Chondrocyte (in vitro differentiated cells): ENCODE results near the gene STK4. TPM values are rescaled to one million over a fixed set of nuclear protein-coding genes. Genes with fewer than 3 reads are reported as not detected.
A peak's percentile ranks its signal among the peaks of the same experiment; 100 is the strongest.

Source experiments
- DNase-seq: peaks from one replicate; pipeline ENCODE4 v3.0.0; 2021; ENCODE audit warnings: mixed read lengths, low spot score
- H3K27ac Mint-ChIP-seq: one replicate; pipeline ENCODE4 v1.8.0; 2021; ENCODE audit warnings: mild to moderate bottlenecking, moderate library complexity, mixed read lengths; ENCODE audit not compliant: unreplicated experiment
- H3K27me3 Mint-ChIP-seq: 2 replicates; pipeline ENCODE4 v1.8.0; 2021; ENCODE audit warnings: low read depth, mixed read lengths
- H3K36me3 Mint-ChIP-seq: 2 replicates; pipeline ENCODE4 v1.8.0; 2021; ENCODE audit warnings: low read depth, mixed read lengths
- H3K4me1 Mint-ChIP-seq: 2 replicates; pipeline ENCODE4 v1.8.0; 2021; ENCODE audit warnings: low read depth, mild to moderate bottlenecking, mixed read lengths
- H3K4me3 Mint-ChIP-seq: one replicate; pipeline ENCODE4 v1.8.0; 2021; ENCODE audit warnings: mild to moderate bottlenecking, moderate library complexity, mixed read lengths; ENCODE audit not compliant: unreplicated experiment
- H3K9me3 Mint-ChIP-seq: 2 replicates; pipeline ENCODE4 v1.8.0; 2021; ENCODE audit warnings: low read depth, mixed read lengths
- total RNA-seq: library from RNA; stranded (reverse); gene quantifications from 3 replicates; pipeline ENCODE4 v1.2.1, GENCODE V29; 2021
- TF ChIP-seq, protein P1 (sequence below): fragments of 200-600 bp; sonication (generic); IDR thresholded peaks from 2 replicates; pipeline ENCODE4 v1.5.0; 2021; ENCODE audit warnings: antibody characterized with exemption, mild to moderate bottlenecking, moderate library complexity

STK4 gene
- total RNA-seq, 1 donor from 2014 or later = 23.4 TPM

DNA sequence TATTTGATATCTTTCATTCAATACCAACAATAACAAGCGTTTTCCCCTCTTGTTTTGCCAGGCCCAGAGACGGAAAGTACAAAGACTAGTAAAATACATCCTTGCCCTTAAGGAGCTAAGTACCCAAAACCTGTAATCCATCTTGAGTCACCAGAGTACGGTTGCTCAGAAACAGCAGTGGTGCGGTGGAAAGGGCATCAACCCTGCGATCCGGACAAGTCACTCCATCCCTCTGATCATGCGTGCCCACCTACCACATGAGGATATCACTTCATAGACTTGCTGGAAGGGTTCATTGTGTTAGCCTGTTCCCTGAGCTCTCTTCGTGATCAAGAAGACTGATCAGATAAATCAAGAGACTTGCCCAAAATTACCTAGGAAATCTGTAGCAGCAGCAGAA lies 8.0 kb upstream of the STK4 start:
- peaks cover 23% of the 10 kb centered on the region for H3K4me1 Mint-ChIP-seq
- TF ChIP-seq, protein P1, sequence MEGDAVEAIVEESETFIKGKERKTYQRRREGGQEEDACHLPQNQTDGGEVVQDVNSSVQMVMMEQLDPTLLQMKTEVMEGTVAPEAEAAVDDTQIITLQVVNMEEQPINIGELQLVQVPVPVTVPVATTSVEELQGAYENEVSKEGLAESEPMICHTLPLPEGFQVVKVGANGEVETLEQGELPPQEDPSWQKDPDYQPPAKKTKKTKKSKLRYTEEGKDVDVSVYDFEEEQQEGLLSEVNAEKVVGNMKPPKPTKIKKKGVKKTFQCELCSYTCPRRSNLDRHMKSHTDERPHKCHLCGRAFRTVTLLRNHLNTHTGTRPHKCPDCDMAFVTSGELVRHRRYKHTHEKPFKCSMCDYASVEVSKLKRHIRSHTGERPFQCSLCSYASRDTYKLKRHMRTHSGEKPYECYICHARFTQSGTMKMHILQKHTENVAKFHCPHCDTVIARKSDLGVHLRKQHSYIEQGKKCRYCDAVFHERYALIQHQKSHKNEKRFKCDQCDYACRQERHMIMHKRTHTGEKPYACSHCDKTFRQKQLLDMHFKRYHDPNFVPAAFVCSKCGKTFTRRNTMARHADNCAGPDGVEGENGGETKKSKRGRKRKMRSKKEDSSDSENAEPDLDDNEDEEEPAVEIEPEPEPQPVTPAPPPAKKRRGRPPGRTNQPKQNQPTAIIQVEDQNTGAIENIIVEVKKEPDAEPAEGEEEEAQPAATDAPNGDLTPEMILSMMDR = no peak
- peaks cover 28% of the 10 kb centered on the region for H3K36me3 Mint-ChIP-seq
- no peaks in the 10 kb centered on the region for H3K27me3 Mint-ChIP-seq
- no peaks in the 10 kb centered on the region for H3K9me3 Mint-ChIP-seq
- no peak overlapping the region for H3K4me3 Mint-ChIP-seq
- no peak for DNase-seq
- no peak overlapping the region for H3K27ac Mint-ChIP-seq

DNA sequence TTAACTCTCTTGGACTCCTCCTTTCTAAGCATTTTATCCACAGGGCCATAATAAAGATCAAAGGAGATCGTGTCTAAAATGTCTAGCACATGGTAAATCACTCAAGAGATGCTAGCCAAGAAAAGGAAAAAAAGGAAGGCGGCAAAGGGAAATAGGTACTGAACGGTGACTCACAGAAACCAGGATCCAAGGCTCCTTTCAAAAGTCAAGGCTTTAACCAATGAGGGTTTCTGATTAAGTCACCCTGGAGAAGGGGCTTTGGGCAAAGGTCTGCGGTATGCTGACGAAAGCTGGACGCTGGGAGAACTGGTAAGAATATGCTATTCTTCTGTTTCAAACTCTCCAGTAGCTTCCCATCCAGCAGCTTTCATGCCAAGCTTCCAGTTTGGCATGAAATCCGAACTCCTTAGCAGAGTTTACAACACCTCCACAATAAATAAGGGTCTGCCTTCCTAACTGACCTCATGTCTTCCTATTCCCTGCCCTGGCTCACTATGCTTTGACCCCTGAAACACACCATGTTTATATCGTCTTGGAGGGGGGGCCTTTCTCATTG lies 7.2 kb upstream of the STK4 start:
- Mint-ChIP-seq H3K27me3 (no peaks in the 10 kb centered on the region), H3K9me3 (no peaks in the 10 kb centered on the region), H3K4me3 (peak overlapping the region; percentile 88), H3K27ac (peak overlapping the region; percentile 85), H3K36me3 (peaks cover 19% of the 10 kb centered on the region), H3K4me1 (peaks cover 23% of the 10 kb centered on the region)
- no peak for DNase-seq
- TF ChIP-seq, protein P1 = no peak

GRCh38 chr20:44959638-44960102 lies 6.6 kb upstream of the STK4 start:
- TF ChIP-seq, protein P1 = peak; percentile 46
- Mint-ChIP-seq H3K4me1 (peaks cover 23% of the 10 kb centered on the region), H3K4me3 (peak overlapping the region; percentile 88), H3K27me3 (no peaks in the 10 kb centered on the region), H3K36me3 (peaks cover 17% of the 10 kb centered on the region), H3K9me3 (no peaks in the 10 kb centered on the region), H3K27ac (peak overlapping the region; percentile 85)
- no peak for DNase-seq

- H3K27me3 Mint-ChIP-seq = no peaks in the 10 kb centered on the region
- peak within 1 kb of the TSS; percentile 88 for H3K4me3 Mint-ChIP-seq
- H3K36me3 Mint-ChIP-seq = peaks cover 11% of the 10 kb centered on the region
- no peaks in the 10 kb centered on the region for H3K9me3 Mint-ChIP-seq
- H3K27ac Mint-ChIP-seq = peak within 1 kb of the TSS; percentile 90
- TF ChIP-seq, protein P1 = peak; percentile 23
- DNase-seq = peak; percentile 95
- H3K4me1 Mint-ChIP-seq = peaks cover 23% of the 10 kb centered on the region
Measured at GRCh38 chr20:44960103-44960852, 6.0 kb upstream of the STK4 start, which contains the start of gene TOMM34. Gene TOMM34 (minus strand): TSS chr20:44960397. CDS start chr20:44960333, 64 bp downstream.

DNA sequence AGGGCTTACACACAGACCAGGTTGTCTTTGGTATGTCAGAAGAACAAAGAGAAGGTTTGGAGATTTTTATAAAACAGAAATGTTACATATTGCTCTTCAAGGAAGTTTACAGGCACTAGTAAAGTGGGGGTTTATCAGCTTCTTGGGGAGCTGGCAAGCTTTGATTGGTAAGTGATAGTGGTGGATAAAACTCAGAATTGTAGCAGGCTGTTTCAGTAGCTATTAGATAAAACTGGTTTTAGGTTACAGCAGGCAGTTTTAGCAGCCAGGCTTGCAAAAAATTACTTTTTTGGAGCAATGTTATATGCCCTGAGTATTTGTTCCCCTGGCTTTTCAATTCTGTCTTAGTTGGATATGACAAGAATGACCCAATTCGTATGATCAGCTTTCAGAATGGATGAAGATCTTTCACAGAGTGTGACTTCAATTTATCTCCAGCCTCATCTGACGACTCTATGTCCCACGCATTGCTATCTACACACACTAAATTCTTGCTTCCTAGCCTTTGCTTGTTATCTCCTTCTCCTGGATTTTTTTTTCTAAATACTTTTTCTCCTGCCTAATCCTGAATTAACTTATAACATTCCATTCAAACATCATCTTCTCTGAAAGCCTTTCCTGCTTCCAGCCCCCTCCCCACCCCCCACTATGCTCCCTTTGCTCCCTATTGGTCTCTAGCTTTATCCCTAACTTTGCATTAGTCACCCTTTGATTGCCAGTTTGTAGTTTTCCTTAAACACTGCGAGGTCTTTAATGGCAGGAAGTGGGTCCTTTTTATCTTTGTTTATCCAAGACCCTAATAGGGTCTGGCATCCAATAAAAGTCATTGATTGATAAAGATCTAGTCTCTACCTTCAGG lies 5.1 kb upstream of the STK4 start:
- H3K27ac Mint-ChIP-seq = no peak overlapping the region
- no peaks in the 10 kb centered on the region for H3K27me3 Mint-ChIP-seq
- peaks cover 29% of the 10 kb centered on the region for H3K4me1 Mint-ChIP-seq
- DNase-seq = no peak
- H3K9me3 Mint-ChIP-seq = no peaks in the 10 kb centered on the region
- H3K4me3 Mint-ChIP-seq = peak overlapping the region; percentile 88
- H3K36me3 Mint-ChIP-seq = peaks cover 2% of the 10 kb centered on the region
- TF ChIP-seq, protein P1 = no peak
